ENCODE measurements around the gene UBXN6. TPM values are rescaled to one million over a fixed set of nuclear protein-coding genes. Genes with fewer than 3 reads are reported as not detected.
A peak's percentile ranks its signal among the peaks of the same experiment; 100 is the strongest.

Gene UBXN6
- total and polyA plus RNA-seq, 2 of the 8 experiments (the other 6 are each of a cell fraction or from before 2014, with no cell fraction given) = 28.0 to 43.8 TPM

GRCh38 chr19:4504891-4505569, 47.4 kb upstream of the UBXN6 start:
- peaks cover 2% of the 10 kb centered on the region; the same call in 1 of the 2 replicates for H3K79me1 ChIP-seq (ENCODE audit: low read depth, low read length)
- no peak overlapping the region for H3K4ac ChIP-seq (replicated peaks; ENCODE audit: insufficient read length, low read depth, low read length)
- H3K9me3 ChIP-seq (ENCODE audit: insufficient read depth in 2 of 2, low read depth in 1 of 2, low read length in 1 of 2) = no peaks in the 10 kb centered on the region
- H2BK20ac ChIP-seq (ENCODE audit: low read length) = no peak overlapping the region
- no peak for TF ChIP-seq KDM5A (IDR thresholded peaks at IDR 0.05; ENCODE audit: low read length)
- TF ChIP-seq TEAD4 (IDR thresholded peaks at IDR 0.05; ENCODE audit: low read depth, low read length) = no peak
- no peak for TF ChIP-seq YY1 (IDR thresholded peaks at IDR 0.05; ENCODE audit: low read depth, low read length)
- no peak for TF ChIP-seq ATF2 (IDR thresholded peaks at IDR 0.05; ENCODE audit: low read length)
- no peak for TF ChIP-seq SIRT6 (IDR thresholded peaks at IDR 0.05; ENCODE audit: low read length)
- 0 out of 3 replicates have a peak, but pooled peaks of 1 of the 2 experiments have one; percentile 24 for TF ChIP-seq POLR2A (IDR thresholded peaks at IDR 0.05; ENCODE audit: control extremely low read depth in 1 of 2, low read depth in 2 of 2, low read length in 2 of 2)
- no peak overlapping the region for H2BK15ac ChIP-seq (ENCODE audit: low read length)
- no peak for DNase-seq (ENCODE audit: low read depth in 1 of 2, low spot score in 2 of 2)
- H2BK5ac ChIP-seq (ENCODE audit: low read depth, low read length) = no peak overlapping the region
- H2BK12ac ChIP-seq (ENCODE audit: low read depth, low read length) = no peak overlapping the region
- H4K5ac ChIP-seq (ENCODE audit: insufficient read length, low read depth, low read length) = no peak overlapping the region
- H4K91ac ChIP-seq (replicated peaks; ENCODE audit: insufficient read length, low read length) = no peak overlapping the region
- no peak for FAIRE-seq
- H3K36me3 ChIP-seq (ENCODE audit: control insufficient read depth in 2 of 4, insufficient read depth in 4 of 4, low read length in 3 of 4) = peaks cover 3 to 37% (median 7%) of the 10 kb centered on the region in 4 experiments; a peak in 5 of 8 replicates
- H3K4me1 ChIP-seq (replicated peaks in 1 of 4; ENCODE audit: control insufficient read depth in 3 of 4, insufficient read depth in 4 of 4, low read length in 3 of 4) = no peaks in the 10 kb centered on the region
- peaks cover 14 to 30% of the 10 kb centered on the region in 2 experiments for H4K20me1 ChIP-seq (replicated peaks in 1 of 2; ENCODE audit: control insufficient read depth in 1 of 2, insufficient read depth in 2 of 2, low read length in 2 of 2)
- no peak overlapping the region for H3K14ac ChIP-seq (ENCODE audit: insufficient read length)
- H3K79me2 ChIP-seq (ENCODE audit: control insufficient read depth in 1 of 2, insufficient read depth in 2 of 2, low read length in 2 of 2) = no peaks in the 10 kb centered on the region
- no peak overlapping the region for H3K4me3 ChIP-seq (ENCODE audit: extremely low read depth in 1 of 4, insufficient read depth in 2 of 4, low read depth in 3 of 4, low read length in 4 of 4)
- no peak overlapping the region for H2AFZ ChIP-seq (ENCODE audit: low read length)
- no peak overlapping the region for H3K56ac ChIP-seq (replicated peaks; ENCODE audit: insufficient read length, low read depth, low read length)
- H3K9ac ChIP-seq (replicated peaks in 1 of 4; ENCODE audit: extremely low read depth in 1 of 4, low read depth in 3 of 4, low read length in 3 of 4) = no peak overlapping the region
- POLR2A ChIA-PET (ENCODE audit: partially characterized antibody) = interaction anchor here (1.0 to 3.5 kb wide), 4 partner anchors 9 to 43 kb away, joined by 3 to 19 read pairs (median 11); partner anchors contain the start of gene PLIN4
- no peak overlapping the region for H3K23ac ChIP-seq (ENCODE audit: insufficient read length)
- H3K23me2 ChIP-seq (ENCODE audit: low read depth, low read length) = no peaks in the 10 kb centered on the region
- H3K4me2 ChIP-seq (ENCODE audit: insufficient read depth in 1 of 2, low read depth in 2 of 2, low read length in 2 of 2) = no peak overlapping the region
- no peak overlapping the region for H3K18ac ChIP-seq (ENCODE audit: extremely low read depth, low read length)
- peaks cover 0 to 9% (median 7%) of the 10 kb centered on the region in 4 experiments; a peak in 3 of 7 replicates for H3K27me3 ChIP-seq (replicated peaks in 1 of 4; ENCODE audit: control insufficient read depth in 3 of 4, extremely low read depth in 1 of 4, insufficient read depth in 3 of 4, low read length in 3 of 4)
- H2AK5ac ChIP-seq (ENCODE audit: low read depth, low read length) = no peak overlapping the region
- H2BK120ac ChIP-seq (replicated peaks; ENCODE audit: low read depth, low read length) = no peak overlapping the region
- no peak overlapping the region for H4K8ac ChIP-seq (ENCODE audit: extremely low read depth, insufficient read depth, low read length)
- CTCF ChIA-PET (ENCODE audit: partially characterized antibody) = interaction anchor here (0.6 to 5.2 kb wide), 6 partner anchors 10 to 52 kb away, joined by 3 to 40 read pairs (median 4); no protein-coding TSS in a partner anchor
- H3K27ac ChIP-seq (ENCODE audit: low read depth, low read length) = no peak overlapping the region
- 81% methylated on average over 15 of the region's 15 CpGs; no CpG with 5 or more reads in 1 of the 2 experiments for WGBS, 2 experiments (ENCODE audit: extremely low coverage in 1 of 2, insufficient coverage in 1 of 2, insufficient read length in 1 of 2, insufficient replicate concordance in 2 of 2, low coverage in 1 of 2, low lambda C conversion rate in 2 of 2, missing lambda C conversion rate in 1 of 2)
